Posterior vena cava (tissue), 2 donors: ENCODE results near the gene KIF26B. TPM values are rescaled to one million over a fixed set of nuclear protein-coding genes. Genes with fewer than 3 reads are reported as not detected.
A peak's percentile ranks its signal among the peaks of the same experiment; 100 is the strongest.
"Not testable (repeated sequence)": the region's sequence is repeated elsewhere in the genome, so short reads cannot be mapped to it uniquely, and the experiment has no call there.

Source experiments
- DNase-seq: peaks from one replicate; pipeline ENCODE4 v3.0.0-alpha.2; 2020; ENCODE audit warnings: low spot score
- intact Hi-C, 2 donors: fragments of 100-400 bp; cut with DNase I; formaldehyde crosslinking; loops; one replicate each; pipeline versions ENCODE4 v1.14.1 to v1.14.2; 2022 to 2023
- total RNA-seq, 2 donors: library from RNA; stranded (reverse); fragmentation: NEBNext Ultra II Directional; extraction: Animal tissue kit (Norgen Biotek cat#: 25700); gene quantifications; one replicate each; pipeline ENCODE4 v1.2.1, GENCODE V29; 2021
- donor health status: DM: yes; HTN: yes; CAD: no.
- donor health status: DM: yes; HTN: yes; CAD: no.

The KIF26B gene
- total RNA-seq, 2 donors from 2014 or later, result 0.62 to 0.65 TPM

- DNase-seq, intact Hi-C loops: not testable (repeated sequence)
These were observed 24.3 kb upstream of the KIF26B start for GRCh38 chr1:245130281-245131025.

- DNase-seq, result no peak
- intact Hi-C loops, result no loop called here
These were observed 23.8 kb upstream of the KIF26B start for GRCh38 chr1:245131026-245131393.

- intact Hi-C loops, result no loop called here
- DNase-seq, result no peak
These were observed 22.0 kb upstream of the KIF26B start for GRCh38 chr1:245132771-245133170.

- DNase-seq, result no peak
- intact Hi-C loops, result no loop called here
These were observed 20.6 kb upstream of the KIF26B start for GRCh38 chr1:245133995-245134715.

GRCh38 chr1:245142171-245142798 lies 12.5 kb upstream of the KIF26B start:
- intact Hi-C loops, result no loop called here
- DNase-seq, result no peak

- DNase-seq, result no peak
These were observed 11.8 kb upstream of the KIF26B start for GRCh38 chr1:245142976-245143375.

GRCh38 chr1:245143849-245144248 lies 10.9 kb upstream of the KIF26B start:
- intact Hi-C loops, result no loop called here
- no peak for DNase-seq

More at GRCh38 chr1:245142976-245143375, 11.8 kb upstream of the KIF26B start:
- intact Hi-C loops, result no loop called here

- DNase-seq, result no peak
- intact Hi-C loops, result no loop called here
These were observed 6.7 kb upstream of the KIF26B start for GRCh38 chr1:245148069-245148468.

GRCh38 chr1:245148861-245149260 lies 5.9 kb upstream of the KIF26B start:
- no peak for DNase-seq
- intact Hi-C loops, result no loop called here

- DNase-seq, result peak; percentile 87
- intact Hi-C loops, result loop anchor here in 1 of 2 donors (2.0 to 10.0 kb wide), 2 partner anchors 852 to 1340 kb away; no protein-coding TSS in a partner anchor
These were observed 1.7 kb upstream of the KIF26B start for GRCh38 chr1:245153081-245153551.

GRCh38 chr1:245153552-245154428 lies 995 bp upstream of the KIF26B start:
- intact Hi-C loops, result loop anchor here in 1 of 2 donors (2.0 to 10.0 kb wide), 2 partner anchors 851 to 1339 kb away; no protein-coding TSS in a partner anchor
- no peak for DNase-seq

GRCh38 chr1:245155272-245156040 lies 671 bp downstream of the KIF26B start:
- intact Hi-C loops, result loop anchor here (5.0 to 10.0 kb wide), 2 partner anchors 847 to 849 kb away; no protein-coding TSS in a partner anchor
- DNase-seq, result no peak

- intact Hi-C loops, result loop anchor here (5.0 to 10.0 kb wide), 2 partner anchors 846 to 849 kb away; no protein-coding TSS in a partner anchor
- peak; percentile 95 for DNase-seq
These were observed 1.4 kb downstream of the KIF26B start for GRCh38 chr1:245156041-245156735.

GRCh38 chr1:245156736-245157505 lies 2.1 kb downstream of the KIF26B start:
- intact Hi-C loops, result loop anchor here (5.0 to 10.0 kb wide), 2 partner anchors 845 to 848 kb away; no protein-coding TSS in a partner anchor

GRCh38 chr1:245158913-245159312 lies 4.1 kb downstream of the KIF26B start:
- intact Hi-C loops, result loop anchor here (5.0 to 10.0 kb wide), 2 partner anchors 843 to 846 kb away; no protein-coding TSS in a partner anchor
- no peak for DNase-seq

More at GRCh38 chr1:245156736-245157505, 2.1 kb downstream of the KIF26B start:
- DNase-seq, result no peak

- intact Hi-C loops, result no loop called here
- DNase-seq, result no peak
These were observed 5.5 kb downstream of the KIF26B start for GRCh38 chr1:245160288-245160687.
